Hindlimb muscle (tissue), 1 donor: ENCODE data around the gene SIN3A. TPM values are rescaled to one million over a fixed set of nuclear protein-coding genes. Genes with fewer than 3 reads are reported as not detected.
"Not testable (repeated sequence)": the region's sequence is repeated elsewhere in the genome, so short reads cannot be mapped to it uniquely, and the experiment has no call there.

ENCODE experiments used
- DNase-seq: peaks from one replicate; pipeline ENCODE4 v3.0.0-alpha.2; 2013
- polyA plus RNA-seq: library from polyadenylated mRNA; unstranded; fragments of 120-200 nt; gene quantifications from one replicate; pipeline ENCODE4 v1.2.1, GENCODE V29; 2013; ENCODE audit not compliant: insufficient read length

The SIN3A gene
- polyA plus RNA-seq, 1 donor, result 33.5 TPM

DNA sequence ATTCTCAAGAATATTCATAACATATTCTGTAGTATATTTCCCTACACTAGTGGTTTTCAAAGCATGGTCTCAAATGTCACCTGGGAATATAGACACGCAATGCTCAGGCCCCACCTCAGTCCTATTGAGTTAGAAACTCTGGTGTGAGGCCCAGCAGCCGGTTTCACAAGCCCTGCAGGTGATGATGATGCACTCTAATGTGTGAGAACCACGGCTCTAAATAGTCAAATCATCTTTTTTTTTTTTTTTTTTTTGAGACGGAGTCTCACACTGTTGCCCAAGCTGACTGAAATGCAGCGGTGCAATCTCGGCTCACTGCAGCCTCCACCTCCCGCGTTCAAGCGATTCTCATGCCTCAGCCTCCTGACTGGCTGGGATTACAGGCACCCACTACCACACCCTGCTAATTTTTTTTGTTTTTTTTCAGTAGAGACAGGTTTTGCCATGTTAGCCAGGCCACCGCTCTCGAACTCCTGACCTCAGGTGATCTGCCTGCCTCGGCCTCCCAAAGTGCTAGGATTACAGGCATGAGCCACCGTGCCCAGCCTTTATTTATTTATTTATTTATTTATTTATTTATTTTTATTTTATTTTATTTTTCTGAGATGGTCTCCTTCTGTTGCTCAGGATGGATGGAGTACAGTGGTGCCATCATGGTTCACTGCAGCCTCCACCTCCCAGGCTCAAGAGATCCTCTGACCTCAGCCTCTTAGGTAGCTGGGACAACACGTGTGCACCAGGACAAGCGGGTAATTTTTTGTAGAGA is 117.7 kb downstream of the SIN3A start:
- not testable (repeated sequence) for DNase-seq

DNA sequence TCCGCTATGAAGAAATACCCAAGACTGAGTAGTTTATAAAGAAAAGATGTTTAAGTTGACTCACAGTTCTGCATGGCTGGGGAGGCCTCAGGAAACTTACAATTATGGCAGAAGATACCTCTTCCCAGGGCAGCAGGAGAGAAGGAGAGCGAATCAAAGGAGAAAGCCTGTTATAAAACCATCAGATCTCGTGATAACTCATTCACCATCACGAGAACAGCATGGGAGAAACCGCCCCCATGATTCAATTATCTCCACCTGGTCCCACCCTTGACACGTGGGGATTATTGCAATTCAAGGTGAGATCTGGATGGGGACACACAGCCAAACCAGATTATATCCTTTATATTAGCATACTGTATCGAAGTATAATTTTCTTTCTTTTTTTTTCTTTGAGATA is 119.4 kb downstream of the SIN3A start:
- DNase-seq, result not testable (repeated sequence)

- DNase-seq, result no peak
Observed at GRCh38 chr15:75329571-75329970, 121.9 kb downstream of the SIN3A start.

DNA sequence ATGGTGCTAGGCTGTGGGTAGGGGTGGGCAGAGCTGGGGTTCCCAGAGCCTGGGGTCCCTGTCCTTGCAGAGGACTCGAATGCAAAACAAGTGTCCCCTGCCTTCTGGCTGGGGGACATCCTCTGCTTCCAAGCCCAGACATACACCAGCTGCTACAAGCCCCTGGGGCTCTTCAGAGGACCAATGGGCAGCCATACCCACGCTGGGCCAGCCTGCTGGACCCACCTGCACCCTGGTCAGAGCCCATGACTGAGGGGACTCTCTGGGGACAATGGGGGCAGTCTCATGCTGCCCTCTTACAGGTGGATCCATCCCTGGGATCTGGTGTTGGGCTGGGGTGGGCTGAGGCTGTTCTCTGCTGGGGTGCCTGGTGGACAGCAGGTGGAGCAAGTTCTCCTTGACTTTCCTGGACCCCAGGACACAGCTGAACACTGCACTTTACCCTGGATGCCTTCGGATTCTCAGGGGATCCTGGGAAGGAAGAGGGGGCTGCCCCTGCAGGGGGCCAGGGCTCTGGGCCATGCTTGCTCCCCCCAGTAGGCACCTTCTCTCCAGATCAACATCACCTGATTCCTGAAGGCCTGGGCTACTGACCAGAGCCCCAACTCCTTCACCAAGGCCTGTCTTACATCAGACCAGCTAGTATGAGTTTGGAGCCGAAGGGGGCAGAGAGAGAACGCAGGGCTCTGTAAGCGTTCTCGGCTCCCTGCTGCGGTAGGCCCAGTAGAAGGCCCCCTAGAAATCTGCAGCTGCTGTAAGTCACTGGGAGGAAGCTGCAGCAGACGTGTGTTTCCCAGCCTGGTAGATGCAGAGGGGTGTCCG is 122.8 kb downstream of the SIN3A start:
- no peak for DNase-seq

GRCh38 chr15:75327491-75327890 is 124.0 kb downstream of the SIN3A start:
- no peak for DNase-seq

GRCh38 chr15:75327005-75327404 is 124.5 kb downstream of the SIN3A start:
- no peak for DNase-seq

DNA sequence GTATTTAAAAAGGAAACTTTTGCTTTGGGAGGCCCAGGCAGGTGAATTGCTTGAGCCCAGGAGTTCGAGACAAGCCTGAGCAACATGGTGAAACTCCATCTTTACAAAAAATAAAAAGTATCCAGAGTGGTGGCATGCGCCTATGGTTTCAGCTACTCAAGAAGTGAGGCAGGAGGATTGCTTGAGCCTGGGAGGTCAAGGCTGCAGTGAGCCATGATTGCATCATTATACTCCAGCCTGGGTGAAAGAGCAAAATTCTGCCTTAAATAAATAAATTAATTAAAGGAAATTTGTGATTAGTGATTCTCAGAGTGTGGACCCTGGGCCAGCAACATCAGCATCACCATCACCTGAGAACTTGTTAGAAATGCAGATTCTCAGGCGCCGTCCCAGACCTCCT is 125.6 kb downstream of the SIN3A start:
- DNase-seq, result no peak

DNA sequence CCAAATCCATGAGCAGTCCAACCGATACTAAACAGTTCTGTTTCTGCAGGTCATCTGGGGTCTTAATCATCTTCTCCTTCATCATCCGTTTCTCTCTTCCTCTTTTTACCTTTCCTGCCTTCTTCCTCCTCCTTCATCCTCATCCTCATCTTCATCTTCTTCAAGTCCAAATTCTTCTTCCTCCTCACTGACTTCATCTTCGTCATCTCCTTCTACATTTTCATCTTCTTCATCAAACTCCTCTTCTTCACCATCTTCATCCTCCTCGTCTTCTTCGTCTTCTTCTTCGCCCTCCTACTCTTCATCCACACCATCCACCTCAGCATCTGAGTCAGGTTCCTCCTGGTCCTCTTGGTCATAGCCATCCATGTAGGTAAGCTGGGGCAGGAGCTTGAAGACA is 129.8 kb downstream of the SIN3A start:
- DNase-seq, result no peak

Other genes starting within 250 kb of the SIN3A start
- gene C15orf39, start 249.8 kb downstream of the SIN3A start, polyA plus RNA-seq, result 9.7 TPM
- gene GOLGA6C, start 193.4 kb downstream of the SIN3A start, polyA plus RNA-seq, result not detected
- gene GOLGA6D, start 168.9 kb downstream of the SIN3A start, polyA plus RNA-seq, result 0.25 TPM
- gene COMMD4, start 115.6 kb downstream of the SIN3A start, polyA plus RNA-seq, result 39.2 TPM
- 8.8 TPM for gene NEIL1, start 104.7 kb downstream of the SIN3A start, polyA plus RNA-seq
- gene MAN2C1, start 83.1 kb downstream of the SIN3A start, polyA plus RNA-seq, result 113 TPM
- 18.8 TPM for gene PTPN9, start 127.6 kb upstream of the SIN3A start, polyA plus RNA-seq
- 18.7 TPM for gene SNUPN, start 174.0 kb upstream of the SIN3A start, polyA plus RNA-seq
- gene IMP3, start 188.5 kb upstream of the SIN3A start, polyA plus RNA-seq, result 30.3 TPM
- gene SNX33, start 196.2 kb upstream of the SIN3A start, polyA plus RNA-seq, result 14.2 TPM